Measurements from ENCODE around the gene SGPL1.
"Not testable (repeated sequence)": the region's sequence is repeated elsewhere in the genome, so short reads cannot be mapped to it uniquely, and the experiment has no call there.

The SGPL1 gene

DNA sequence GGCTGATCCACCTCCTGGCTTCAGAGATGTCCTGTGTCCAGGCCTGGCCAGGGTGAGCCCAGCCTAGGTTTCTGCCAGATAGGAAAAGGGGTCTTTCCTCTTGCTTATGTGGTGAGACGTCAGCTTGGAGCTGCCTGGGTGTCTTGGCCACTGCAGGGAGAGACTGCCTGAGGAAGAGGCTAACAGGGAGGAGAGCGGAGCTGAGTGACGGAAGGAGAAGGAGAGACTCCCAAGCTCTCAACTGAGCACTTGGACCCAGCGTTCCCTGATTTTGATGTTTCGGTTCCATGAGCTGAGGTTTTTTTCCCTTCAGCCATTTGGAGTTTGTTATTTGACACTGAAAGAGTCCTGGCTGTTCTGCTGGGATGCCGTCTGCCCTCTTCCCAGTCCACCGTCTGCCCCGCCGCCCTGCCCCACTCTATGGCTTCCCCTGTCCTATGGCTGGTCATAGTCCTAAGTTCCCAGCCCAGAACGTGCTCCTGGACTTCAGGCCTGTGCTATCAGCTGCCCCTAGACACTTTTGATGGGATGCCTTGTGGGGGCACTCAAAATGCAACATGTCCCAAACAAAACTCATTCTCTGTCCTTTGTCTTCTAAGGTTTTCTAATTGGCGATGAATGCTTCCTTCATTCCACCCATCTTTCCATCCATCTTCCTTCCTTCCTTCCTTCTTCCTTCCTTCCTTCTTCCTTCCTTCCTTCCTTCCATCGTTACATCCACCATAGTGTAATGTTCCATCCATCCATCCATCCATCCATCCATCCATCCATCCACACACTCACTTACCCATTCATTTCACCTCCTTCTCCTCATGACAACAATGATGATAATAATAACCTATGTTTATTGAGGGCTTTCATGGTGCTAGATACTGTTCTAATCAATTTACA, 92.9 kb downstream of the SGPL1 start:
- DNase-seq: no peak

DNA sequence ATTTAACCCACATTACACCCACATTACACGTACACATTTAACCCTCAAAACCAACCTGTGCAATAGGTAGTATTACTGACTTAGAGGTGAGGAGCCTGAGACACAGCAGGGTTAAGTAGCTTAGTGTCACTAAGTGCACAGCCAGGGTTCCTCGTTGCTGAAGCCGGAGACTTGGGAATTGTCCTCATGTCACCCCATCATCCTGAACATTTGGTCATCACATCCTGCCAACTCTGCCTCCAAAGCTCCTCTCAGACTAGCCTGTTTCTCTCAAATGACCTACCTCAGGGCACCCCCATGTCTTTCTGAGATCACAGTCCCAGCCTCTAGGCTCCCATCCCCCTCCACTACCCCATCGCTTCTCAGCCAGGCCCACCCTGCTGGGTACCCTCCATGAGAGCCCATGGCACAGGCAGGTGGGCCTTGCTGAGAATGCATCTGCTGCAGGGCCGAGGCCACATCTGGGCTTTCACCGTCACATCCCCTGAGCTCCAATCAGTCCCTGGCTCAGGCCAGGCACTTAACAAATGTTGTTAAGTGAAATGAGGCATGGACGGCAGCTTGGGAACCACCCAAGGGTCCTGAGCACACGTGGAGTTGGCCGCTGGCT, 93.7 kb downstream of the SGPL1 start:
- no peak for DNase-seq

DNA sequence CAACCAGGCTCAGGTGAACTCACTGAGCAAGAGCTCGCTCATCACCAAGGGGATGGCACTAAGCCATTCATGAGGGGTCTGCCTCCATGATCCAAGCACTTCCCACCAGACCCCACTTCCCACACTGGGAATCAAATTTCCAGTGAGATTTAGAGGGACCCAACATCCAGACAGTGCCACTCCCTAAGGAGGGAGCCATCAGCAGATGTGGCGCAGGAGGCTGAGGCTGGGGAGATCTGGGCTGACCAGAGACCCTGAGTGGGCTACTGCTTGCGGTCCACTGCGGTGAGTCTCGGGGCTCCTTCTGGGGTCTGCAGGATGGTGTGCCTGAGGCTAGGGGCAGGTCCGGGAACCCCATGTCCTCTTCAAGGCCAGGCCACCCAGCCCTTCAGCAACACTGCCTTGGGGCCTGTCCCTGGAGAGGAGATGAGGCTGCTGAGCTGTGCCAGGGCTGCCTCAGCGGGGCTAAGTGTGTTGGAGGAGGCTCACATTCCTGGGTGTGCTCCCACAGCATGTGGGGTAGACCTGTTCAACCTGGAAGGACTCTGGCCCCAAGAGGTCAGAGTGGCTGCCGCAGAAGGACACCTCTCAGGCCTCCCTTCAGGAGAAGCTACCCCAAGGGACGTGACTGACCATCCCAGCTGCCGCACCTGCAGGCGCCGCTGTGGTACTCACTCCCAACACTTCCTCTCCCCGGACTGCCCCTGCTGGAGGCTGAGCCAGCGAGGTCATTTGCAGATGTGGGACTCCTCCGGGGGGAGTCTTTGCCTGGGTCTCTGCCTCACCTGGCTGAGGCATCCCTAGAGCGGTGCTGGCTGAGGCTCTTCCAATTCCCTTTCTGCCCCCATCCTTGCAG, 95.0 kb downstream of the SGPL1 start:
- DNase-seq: no peak

DNA sequence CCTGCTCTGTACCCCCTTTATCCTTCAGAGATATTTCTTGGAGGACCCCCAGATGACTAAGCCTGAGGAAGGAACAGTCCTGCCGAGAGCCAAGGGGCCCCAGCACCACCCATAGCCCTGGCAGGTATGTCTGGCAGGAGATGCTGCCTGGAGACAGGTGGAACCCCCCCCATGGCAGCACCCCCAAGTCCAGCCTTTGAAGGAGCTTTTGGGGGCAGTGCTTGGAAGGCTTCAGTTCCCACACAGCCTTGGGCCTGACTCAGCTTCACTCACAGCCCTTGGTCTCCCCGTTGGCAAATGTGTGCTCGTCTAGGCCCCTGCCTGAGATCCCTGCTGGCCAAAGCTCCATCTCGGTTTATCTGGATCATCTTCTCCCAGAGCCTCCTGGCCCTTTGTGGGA, 95.6 kb downstream of the SGPL1 start:
- DNase-seq: no peak

DNA sequence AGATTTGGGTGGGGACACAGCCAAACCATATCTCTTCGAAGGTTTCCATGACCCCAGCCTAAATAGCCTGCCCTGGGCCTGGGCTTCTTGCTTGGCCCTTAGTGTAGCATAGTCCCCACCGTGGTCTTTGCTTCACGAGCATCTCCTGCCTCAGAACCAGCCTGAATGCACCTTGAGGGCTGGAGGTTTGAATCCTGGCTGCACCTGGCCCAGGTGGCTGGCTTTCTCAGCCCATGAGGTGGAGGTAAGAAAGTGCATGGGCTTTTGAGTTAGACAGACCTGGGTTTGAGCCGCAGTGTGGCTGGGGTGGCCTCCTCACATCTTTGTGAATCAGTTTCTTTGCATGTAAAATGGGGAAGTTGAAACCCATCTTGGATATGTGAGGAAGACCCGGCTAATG, 96.8 kb downstream of the SGPL1 start:
- no peak for DNase-seq

DNA sequence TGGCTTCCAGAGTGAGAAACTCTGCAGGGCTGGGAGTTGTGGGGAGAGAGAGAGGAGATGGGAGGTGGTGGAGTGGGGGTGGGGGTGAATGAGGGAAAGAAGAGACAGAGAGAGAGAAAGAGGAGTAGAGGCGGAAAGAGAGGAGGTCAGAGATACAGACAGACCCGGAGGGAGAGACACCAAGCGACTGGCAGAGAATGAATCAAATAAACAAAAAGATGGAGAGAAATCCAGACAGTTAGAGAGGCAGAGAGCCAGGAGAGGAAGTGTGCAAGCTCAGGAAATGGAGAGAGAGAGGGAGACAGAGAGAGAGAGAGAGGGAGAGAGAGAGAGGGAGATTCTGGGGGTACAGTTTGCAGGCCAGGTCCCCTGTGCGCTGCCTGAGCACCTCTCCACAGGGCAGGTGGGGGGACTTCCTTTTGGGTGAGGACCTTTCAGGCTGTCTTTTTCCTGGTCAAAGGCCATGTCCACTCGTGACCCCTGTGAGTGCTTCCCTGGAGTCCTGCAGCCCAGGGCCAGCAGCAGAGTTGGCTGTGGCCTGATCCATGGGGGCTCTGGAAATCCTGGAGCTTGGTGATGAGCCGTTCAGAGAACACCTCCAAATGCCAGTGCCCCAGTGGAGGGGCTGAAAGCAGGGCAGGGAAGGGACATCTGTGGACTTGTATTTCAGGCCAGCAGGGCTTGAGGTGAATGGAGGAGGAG, 97.6 kb downstream of the SGPL1 start:
- no peak for DNase-seq

DNA sequence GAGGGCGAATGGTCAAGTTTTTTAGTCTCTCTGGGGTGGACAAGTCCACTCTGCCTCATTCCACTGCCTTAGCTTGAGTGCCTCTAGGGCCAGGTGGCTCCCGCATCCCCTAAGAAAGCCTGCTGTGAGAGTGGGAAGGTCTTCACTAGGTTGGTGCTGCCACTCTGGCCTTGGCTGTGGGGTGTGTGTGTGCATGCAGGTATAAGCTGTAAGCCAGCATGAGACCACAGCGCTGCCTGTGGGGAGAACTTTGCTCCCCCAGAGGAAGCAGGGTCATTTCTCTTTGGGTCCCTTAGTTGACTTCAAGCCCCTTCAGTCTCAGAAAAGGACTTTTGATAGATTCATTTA, 98.1 kb downstream of the SGPL1 start:
- DNase-seq: no peak

DNA sequence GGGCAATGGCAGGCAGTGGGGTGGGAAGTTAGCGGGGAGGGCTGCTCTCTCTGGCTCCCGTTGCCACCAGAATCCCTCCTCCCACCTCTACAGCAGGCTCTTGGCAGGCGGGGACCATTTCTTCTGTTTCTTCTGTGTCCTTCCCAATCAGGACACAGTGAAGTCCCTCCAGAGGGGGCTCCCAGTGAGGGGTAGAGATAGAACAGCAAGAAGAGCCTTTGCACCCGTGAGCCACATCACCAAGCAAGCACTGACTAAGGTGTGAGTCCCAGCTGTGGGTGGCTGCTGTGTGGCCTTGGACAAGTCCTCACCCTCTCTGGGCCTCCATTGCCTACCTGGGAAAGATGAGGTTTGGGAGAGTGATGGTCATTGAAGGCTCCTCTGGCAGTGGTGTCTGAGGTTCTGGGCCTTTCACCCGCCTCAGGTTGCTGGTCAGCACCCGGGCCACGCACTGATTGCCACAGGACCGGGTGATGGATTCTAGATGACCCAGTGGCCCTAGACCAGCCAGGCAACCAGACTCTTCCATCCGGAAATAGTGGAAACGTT, 98.6 kb downstream of the SGPL1 start:
- DNase-seq: no peak

DNA sequence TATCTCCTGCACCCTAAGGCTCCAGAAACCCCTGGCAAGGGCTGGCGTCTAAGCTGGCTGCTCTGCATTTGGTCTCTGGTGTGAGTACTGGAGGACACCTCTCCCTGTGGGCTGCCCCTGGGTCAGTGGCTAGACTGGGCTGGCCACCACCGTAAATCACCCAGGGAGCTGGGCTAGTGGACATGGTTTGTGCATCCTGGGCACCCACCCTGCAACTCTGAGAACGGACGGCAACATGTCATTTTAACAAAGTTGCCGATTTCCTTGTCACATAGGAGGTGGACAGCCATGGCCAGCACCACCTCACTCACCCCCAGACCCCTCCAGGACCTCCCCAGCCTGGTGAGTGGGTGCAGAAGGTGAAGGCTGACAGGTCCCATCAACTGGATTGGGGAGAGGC, 99.5 kb downstream of the SGPL1 start:
- DNase-seq: no peak

DNA sequence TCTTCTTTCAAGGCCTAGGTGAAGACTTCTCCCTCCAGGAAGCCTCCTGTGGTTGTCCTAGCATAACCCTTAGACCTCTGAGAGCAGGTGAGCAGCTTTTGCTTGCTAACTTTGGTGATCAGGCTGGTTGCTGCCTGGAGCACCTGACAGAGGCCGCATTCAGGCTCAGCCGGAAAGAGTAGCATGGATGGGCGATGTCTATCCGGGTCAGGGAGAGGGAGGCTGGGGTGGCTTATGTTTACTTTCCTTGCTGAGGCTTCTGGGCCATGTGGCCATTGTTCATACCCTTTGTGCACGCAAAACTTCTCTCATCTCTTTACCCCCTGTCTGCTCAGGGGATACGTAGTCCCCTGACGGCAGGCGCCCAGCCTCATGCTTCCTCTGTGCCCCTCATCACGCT, 100.1 kb downstream of the SGPL1 start:
- no peak for DNase-seq

DNA sequence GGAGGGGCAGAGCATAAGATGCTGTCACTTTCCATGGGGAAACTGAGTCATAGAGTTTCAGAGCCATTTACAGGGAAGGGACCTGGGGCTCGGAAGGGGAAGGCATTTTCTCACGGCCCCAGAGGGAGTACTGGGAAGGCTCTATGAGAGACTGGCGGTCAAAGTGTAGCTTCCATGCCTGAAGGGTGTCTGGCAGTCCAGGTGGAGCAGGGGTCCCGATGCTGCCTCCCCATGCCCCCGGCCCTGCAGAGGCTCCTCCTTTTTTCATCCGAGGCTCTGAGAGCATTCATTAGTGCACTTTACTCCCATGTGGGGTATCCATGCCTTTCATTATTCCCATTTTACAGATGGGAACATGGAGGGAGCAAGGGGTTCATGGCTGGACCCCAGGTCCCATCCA, 100.5 kb downstream of the SGPL1 start:
- no peak for DNase-seq

DNA sequence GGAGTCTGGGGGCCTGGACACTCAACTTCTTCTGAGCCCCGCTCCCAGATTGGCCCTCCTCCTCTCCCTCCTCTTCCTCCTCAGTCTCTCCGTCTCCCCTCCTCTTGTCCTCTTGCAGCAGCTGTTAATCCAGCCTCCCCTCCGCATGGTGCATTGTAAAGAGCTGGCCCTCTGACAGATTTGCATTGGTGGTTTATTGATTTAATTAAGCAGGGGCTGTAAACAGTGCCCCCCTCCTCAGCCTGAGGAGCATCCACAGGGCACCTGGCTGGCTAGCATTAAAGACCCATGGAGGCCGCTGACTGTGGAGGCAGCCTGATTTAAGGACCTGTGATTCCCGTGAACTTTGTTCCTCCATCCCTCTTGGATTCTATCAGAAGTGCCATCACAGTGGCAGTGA, 101.5 kb downstream of the SGPL1 start:
- no peak for DNase-seq

DNA sequence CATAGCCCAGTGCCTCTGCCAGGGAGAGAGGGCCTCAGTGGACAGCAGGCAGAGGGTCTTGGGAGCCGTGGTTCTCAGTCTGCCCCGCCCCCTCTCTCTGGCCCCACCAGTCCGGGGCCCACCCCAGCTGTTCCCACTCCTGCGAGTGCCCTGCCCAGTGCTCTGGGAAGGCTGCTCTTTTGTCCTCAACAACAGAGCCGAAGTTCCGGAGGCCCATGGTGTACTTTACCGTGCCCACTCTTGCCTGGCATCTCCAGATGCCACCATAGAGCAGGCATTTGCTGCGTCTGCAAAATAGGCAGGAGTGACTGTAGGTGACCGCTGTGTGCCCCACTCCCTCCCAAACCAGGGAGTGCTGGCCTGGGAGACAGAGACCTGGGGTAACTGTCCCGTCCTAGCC, 101.9 kb downstream of the SGPL1 start:
- no peak for DNase-seq

DNA sequence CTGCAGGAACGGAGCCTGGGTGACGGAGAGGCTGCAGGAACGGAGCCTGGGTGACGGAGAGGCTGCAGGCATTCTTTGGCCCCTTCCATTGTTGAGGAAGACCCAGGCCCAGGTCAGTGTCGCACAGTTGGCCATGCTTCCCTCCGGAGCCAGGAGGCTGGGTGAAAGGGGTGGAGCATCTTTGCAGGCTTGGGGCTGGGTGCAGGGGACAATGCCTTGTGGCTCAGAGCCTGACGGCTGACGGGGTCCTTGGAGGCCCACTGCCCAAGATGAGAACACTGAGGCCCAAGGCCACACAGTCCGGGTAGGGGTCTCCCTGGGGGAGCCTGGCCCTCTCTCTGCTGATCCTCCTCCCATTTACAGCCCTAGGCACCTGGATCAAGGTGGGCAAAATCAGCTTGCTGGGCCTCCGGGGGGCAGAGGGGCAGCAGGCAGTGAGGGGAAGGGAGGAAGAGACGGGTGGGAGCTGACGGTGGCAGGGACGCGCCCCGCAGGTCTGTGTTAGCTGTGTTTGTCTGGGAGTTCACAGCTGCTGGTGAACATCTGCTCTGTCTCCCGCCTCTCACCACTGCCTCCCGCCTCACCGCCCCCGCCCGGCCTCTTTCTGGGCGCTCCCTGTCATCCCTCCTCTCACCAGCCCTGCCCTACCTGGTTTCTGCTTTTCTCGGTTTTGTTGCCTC, 103.2 kb downstream of the SGPL1 start:
- DNase-seq: no peak

DNA sequence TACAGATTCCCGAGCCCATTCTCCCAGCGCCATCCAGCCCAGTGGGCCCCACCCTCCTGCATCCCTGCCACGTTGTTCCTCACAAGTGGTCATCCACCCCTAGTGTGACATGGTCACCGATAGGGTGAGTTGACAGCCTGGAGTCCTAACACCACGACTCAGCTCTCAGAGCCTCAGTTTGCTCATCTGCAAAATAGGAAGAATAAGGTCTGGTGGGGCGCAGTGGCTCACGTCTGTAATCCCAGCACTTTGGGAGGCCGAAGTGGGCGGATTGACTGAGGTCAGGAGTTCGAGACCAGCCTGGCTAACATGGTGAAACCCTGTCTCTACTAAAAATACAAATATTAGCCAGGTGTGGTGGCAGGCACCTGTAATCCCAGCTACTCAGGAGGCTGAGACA, 104.2 kb downstream of the SGPL1 start:
- not testable (repeated sequence) for DNase-seq

DNA sequence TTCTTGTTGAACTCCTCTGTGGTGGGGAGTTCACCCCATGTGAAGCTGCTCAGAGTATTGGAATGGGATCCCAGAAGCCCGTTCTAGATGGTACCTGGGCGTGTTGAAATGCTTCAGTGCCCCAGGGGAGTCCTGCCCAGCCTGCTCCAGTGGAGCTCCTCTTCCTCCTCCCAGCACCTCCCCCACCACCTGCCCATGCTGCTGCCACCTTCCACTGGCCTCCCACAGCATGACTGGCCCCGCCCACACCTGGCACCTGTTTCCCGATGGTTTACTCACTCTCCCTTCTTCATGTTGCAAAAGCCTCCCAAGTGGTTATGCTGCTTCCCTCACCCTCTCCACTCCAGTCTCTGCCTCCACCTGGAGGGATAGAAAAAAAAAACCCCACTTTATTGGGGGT, 104.8 kb downstream of the SGPL1 start:
- DNase-seq: no peak

DNA sequence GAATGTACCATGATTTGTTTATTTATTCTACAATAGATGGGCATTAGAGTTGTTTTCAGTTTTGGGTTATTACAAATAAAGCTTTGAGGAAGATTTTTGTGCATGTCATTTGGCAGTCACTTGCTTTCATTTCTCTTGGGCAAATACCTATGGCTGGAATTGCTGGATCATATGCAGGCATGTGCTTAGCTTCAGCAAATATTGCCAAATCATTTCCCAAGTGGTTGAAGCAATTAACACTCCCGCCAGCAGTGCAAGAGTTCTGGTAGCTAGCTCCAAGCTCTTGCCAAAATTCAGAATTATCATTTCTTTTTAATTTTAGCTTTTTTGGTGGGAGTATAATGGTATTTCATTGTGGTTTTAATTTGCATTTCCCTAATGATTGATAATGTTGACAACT, 105.5 kb downstream of the SGPL1 start:
- DNase-seq: no peak

DNA sequence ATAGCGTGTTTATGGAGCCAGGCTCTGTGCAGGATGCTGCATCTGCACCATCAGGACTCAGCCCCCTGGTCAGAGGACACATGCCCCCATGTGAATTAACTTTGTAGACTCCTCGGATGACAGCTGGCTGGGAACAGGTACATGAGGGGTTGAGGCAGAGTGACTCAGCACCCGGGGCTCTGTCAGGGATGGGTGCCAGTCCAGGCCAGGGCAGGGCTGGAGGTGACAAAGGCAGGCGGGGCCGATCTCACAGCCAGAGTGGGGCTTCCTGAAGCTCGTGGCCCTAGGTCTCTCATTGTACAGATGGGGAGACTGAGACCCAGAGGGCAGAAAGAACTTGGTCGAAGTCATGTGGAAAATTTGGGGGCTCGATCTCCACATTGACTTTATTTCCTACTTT, 107.9 kb downstream of the SGPL1 start:
- no peak for DNase-seq

DNA sequence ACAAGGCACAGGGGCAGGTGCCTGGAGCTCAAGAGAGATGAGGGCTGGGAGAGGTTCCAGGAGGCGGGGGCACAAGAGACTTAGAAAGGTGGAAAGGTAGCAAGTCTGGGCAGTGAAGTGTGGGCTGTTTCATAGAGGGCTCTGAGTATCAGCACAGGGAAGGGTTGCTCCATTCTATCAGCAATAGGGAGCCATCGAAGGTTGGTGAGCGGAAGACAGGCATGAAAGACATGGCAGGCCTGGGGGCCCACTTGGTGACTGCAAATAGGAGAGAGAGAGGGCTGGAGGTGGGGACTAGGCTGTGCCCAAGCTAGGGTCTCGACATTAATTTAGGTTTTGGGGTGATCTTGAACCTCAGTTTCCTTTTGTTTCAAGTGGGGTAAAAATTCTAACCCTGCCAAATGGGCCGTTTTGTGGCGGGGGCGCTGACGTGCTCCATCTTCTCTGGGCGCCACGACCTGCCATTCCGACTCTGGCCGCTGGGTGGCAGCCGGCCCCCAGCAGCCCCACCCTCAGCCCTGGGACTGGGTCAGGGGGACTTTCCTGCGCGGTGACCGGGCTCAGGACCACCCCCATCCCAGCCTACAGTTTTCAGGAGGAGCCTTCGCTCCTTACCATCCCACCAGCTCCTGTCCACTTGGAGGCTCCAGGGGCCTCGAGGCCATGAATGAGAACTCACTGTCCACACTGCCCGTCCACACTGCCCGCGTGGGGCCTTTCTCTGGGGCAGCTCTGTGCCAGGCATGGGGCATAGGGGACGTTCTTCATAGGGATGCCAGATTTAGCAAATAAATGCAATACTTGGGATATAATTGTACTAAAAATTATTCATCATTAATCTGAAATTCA, 109.9 kb downstream of the SGPL1 start:
- DNase-seq: peak; percentile 53

DNA sequence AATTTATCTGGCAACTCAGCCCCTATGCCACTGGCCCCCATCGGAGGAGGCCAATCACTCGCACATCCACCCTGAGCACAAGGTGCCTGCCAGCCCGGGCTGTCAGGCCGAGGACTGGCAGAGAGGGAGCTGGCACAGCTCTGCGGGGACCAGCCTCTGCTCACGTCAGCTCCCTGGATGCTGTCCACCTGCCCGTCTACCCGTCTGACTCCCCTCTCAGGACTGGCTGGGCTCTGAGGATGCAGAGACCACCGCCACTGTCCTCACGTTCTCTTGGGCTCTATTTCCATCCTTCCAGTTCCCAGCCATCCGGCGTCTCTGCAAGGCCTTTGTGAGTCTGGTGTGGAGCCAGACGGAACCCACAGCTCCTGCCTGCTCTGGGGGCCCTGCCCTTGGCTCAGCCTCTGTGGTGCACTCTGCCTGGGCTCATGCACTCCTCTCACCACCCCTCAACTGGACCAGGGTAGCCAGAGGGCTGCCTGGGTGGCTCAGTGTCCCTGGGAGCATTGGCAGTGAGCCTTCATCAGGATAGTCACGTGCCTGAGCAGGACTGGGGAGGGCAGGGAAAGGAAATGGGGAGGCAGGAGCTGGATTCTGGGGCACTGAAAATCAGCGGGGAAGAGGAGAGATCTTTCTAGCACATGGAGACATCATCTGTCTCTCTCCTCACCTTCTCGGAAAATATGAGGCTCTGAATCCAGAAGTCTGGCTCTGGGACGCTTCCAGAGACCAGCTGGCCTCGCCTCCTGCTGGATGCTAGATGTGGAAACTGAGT, 110.7 kb downstream of the SGPL1 start:
- no peak for DNase-seq

All from activated CD4-positive, alpha-beta T cell treated with anti-CD3 and anti-CD28 coated beads, Interleukin-10, Interleukin-2, amounts not matched to agents 100 ng/mL and 50 ng/mL, durations not matched to agents 16 hours and 8 hours (primary cell).